GM21515 (cell line): ENCODE data around the gene ZNF638.
"Not testable (repeated sequence)": the region's sequence is repeated elsewhere in the genome, so short reads cannot be mapped to it uniquely, and the experiment has no call there.

Experiments
- ATAC-seq: cut with Tn5 transposase; IDR thresholded peaks from one replicate; pipeline ENCODE4 v1.9.1; 2021; ENCODE audit not compliant: unreplicated experiment

The ZNF638 gene

GRCh38 chr2:71331331-71331580, 326 bp upstream of the ZNF638 start:
- not testable (repeated sequence) for ATAC-seq

GRCh38 chr2:71332435-71332796, 834 bp downstream of the ZNF638 start:
- no peak for ATAC-seq

GRCh38 chr2:71333619-71334018, 2.0 kb downstream of the ZNF638 start:
- ATAC-seq, result no peak

GRCh38 chr2:71336384-71336783, 4.8 kb downstream of the ZNF638 start:
- no peak for ATAC-seq

DNA sequence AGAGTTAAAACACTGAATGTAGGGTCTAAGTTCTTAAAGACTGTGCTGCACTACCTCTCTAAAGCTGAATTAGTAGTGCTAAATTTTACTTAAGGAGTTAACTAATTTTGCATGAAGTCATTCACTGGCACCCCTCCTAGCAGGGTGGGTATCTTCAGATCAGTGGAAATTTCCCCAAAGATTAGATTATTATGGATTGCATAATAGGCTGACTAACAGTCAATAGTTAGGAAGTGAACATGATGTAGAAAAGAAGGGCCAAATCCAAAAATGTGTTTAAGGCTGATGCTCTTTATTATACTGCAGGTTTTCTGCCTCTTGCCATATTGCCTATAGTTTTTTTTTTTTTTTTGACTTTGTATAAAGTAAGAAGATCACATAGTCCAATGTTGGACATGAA, 5.2 kb downstream of the ZNF638 start:
- no peak for ATAC-seq

GRCh38 chr2:71337776-71338175, 6.2 kb downstream of the ZNF638 start:
- no peak for ATAC-seq

DNA sequence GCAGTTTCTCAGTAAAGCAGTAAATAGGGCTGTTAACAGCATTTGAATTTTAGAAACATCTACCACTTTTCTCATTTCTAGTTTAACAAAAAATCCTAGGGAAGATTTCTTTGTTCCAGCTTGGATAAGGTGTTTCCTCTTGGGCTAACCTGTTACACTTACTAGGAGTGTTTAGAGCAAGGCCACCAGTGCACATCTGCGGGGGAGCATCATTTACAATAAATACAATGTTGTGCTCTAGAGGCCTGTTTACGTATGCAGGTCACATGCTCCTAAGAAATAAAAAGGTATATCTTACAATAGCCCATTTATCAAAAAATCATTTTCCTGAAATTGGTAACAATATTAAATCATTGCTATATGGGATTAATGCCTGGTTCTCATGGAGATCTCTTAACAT, 8.1 kb downstream of the ZNF638 start:
- no peak for ATAC-seq

DNA sequence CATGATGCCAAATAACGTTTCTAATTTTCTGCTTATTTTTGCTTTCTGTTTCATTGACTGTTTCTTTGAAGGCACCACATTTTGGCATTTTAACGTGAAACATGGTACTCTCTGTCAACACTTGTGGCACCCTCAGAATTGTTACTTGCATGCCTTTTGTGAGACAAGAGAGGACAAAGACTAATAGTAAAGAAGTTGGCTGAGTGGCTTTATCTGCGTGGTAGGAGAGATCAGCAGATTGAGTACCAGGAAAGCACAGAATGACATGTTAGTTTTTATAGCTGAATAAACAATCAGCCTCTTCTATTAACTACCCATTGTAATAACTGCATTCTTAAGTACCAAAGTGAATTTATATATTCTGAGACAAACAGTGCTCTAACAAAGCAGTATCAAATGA, 8.6 kb downstream of the ZNF638 start:
- ATAC-seq, result no peak

GRCh38 chr2:71341645-71342044, 10.1 kb downstream of the ZNF638 start:
- no peak for ATAC-seq

DNA sequence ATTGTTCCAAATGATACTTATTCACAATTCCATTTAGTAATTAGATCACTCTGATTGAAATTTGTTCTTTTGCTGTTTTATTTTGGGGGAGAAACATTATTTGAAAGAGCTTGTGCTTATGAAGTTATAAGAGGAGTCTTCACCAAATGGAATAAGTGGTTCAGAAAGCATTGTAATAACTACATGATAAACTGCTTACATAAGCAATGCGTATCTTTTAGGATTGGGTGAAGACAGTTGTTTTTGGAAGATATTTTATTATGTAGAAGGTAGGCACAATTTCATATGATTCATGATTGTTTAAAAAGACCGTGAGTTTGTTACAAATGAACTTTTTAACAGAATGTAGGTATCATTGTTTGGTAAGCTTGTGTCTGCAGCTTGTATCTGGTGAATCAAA, 14.5 kb downstream of the ZNF638 start:
- ATAC-seq, result no peak

DNA sequence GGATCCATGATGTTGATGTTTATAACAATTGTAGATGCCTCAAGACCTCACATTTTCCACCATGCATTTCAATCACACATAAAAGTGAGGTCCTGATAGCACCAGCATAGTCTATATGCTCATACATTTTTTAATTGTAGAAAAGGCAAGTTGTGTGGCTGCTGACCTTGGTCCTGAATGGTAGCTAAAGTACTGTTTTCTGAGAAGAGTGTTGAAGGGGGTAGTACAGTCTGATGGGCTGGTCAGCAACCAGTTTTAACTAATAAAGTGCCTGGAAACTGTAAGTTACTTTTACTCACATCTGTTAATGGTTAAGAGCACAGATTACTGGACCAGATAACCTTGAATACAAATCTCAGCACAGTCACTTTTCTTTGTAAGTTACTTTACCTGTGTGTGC, 15.9 kb downstream of the ZNF638 start:
- no peak for ATAC-seq

DNA sequence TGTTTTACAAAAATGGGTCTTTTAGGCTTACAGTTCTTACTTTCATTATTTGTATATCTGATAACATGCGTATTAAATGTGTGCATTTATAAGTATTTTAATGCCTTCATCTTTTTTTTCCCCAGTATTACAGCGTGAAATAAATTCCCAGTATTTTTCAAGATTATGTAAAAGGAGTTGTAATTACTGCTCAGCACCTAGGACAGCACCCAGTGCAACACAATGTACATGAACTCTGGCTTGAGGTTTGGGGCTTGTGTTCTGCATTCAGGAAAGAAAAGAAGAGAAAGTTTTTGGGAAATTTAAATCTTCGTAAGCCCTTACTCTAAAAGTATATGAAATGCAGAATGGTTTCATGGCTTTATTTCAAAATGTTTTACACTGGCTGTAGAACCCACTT, 16.7 kb downstream of the ZNF638 start:
- ATAC-seq, result no peak

DNA sequence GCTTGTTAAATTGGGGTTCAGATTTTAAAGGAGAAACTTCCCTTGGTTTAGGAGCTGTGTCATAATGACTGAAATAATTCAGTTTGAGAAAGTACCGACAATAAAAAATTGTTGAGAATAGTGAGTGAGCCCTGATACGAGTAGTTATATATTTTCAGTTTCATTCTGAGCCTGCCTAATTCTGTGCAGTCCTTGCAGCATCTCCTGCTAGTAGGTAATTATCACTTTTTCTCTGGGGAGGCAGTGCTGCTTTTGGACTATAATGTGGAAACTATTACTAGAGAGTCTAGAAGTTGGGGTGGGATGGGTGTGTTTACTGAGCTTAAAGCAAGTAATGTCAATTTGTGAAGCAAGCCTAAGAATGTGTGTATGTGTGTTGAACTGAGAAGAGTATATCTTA, 21.7 kb downstream of the ZNF638 start:
- peak; percentile 66 for ATAC-seq

DNA sequence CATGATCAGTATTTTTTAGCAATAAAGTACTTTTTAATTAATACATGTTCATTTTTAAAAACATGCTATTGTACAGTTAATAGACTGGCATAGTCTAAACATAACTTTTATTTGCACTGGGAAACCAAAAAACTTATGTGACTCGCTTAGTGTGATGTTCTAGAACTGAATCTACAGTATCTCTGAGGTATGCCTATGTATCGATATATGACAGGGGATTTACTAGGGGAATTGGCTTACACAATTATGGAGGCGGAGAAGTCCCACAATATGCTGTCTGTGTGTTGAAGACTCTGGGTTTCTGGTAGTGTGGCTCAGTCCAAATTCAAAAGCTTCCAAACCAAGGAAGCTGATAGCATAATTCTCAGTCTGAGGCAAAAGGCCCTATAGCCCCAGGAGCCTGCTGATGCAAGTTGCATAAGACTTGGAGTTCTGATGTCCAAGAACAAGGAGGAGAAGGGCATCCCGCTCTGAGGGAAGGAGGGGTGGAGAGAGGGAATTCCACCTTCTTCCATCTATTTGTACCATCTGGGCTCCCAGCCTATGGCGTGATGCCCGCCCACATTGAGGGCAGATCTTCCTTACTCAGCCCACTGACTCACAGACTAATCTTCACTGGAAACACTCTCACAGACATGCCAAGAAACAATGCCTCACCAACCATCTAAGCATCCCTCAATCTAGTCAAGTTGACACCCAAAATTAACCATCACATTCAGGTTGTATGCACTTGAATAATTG, 27.5 kb downstream of the ZNF638 start:
- ATAC-seq, result no peak

DNA sequence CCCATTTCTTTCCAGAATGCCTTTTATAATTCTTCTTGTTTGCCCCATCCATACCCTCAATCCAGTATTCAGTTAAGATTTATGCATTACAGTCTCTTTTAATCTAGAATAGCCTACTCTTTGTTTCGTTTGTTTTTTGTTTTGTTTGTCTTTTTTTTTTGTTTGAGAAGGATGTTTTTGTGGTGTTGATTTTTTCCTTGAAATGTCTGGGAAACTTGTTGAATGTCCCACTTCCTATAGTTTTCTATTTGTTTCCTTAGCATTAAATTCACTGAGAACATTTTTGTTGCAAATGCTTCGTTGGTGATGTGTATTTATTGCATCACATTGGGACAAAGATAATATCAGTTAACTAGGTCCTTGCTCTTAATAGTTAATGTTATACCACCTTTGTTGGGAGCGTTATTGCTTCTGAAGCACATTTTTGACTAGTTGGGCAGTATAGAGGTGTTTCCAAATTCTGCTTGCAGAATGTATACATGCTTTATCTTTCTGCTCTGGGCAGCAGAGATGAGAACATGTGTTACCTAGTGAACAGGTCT, 28.9 kb downstream of the ZNF638 start:
- no peak for ATAC-seq

GRCh38 chr2:71361631-71362030, 30.0 kb downstream of the ZNF638 start:
- no peak for ATAC-seq

GRCh38 chr2:71362447-71362846, 30.9 kb downstream of the ZNF638 start:
- no peak for ATAC-seq

DNA sequence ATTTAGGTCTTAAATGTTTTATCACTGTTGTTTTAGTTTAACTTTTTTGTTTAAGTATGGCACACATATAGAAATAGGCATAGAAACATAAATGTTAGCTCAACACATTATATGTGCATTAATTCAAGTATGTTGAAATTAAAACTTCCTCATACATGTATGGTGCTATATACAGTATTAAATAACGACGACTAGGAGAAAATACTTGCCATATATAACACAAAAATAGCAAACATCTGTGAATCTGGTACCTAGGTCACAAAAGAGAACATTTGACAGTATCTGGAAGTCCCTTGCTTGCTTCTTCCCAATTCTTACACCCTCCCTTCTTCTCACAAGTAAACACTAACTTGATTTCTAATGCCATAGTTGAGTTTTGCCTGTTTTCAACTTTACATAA, 38.4 kb downstream of the ZNF638 start:
- no peak for ATAC-seq

DNA sequence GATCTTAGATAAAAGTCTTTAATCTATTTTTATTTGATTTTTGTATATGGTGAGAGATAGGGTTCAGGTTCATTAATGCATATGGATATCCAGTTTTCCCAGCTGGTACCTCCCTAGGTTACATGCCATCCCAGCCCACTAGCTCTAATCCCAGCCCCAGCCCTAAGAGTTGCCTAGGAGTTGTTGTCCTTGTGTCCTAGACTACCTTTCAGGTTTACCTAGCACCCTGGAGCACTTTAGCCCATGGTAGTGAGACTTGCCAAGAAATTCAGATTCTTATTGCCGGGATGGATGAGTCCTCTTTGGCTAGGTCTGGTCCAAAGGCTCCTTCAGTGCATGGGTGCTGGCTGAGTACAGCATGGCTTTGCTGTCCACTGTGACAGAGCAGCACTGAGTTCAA, 40.5 kb downstream of the ZNF638 start:
- ATAC-seq, result no peak

GRCh38 chr2:71379086-71379485, 47.5 kb downstream of the ZNF638 start:
- no peak for ATAC-seq

GRCh38 chr2:71380665-71381064, 49.1 kb downstream of the ZNF638 start:
- ATAC-seq, result no peak

DNA sequence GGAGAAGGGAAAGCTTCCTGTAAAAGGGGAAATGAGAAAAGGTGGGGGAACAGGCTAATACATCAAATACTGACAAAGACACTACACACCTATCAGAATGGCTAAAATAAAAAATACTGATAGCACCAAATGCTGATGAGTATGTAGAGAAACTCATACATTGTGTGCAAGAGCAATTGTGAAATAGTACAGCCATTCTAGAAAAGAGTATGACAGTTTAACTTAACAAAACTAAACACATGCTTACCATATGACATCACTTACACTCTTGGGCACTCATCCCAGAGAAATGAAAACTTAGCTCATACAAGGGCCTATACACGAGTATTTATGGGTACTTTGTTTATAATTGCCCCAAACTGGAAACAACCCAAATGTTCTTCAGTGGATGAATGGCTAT, 53.4 kb downstream of the ZNF638 start:
- no peak for ATAC-seq

DNA sequence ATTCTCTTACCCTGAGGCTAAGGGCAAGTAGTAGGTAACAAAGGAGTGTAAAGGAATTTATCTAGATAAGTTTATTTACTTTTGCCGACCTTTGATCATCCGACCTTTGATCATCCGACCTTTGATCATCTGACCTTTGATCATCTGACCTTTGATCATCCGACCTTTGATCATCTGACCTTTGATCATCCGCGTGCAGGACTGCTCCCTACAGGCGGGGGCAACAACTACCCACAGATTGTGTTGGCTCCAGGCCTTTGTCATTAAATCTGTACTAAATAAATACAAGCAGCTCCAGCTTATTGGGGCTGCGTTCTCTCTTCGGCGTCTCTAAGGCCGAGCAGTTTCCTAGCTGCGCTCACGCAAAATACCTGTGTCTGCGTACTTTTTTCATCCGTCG, 56.6 kb downstream of the ZNF638 start:
- no peak for ATAC-seq
